PC-3 (cell line): ENCODE measurements around the gene NFIL3.
"Not testable (repeated sequence)": the region's sequence is repeated elsewhere in the genome, so short reads cannot be mapped to it uniquely, and the experiment has no call there.

Source experiments
- EZH2 ChIP-seq: fragments of 300-600 bp; sonication (generic); IDR thresholded peaks from one replicate; pipeline ENCODE4 v1.6.1; 2017; ENCODE audit warnings: antibody characterized with exemption, mild to moderate bottlenecking, low read length; ENCODE audit not compliant: unreplicated experiment
- EZH2phosphoT487 ChIP-seq: fragments of 300-600 bp; sonication (generic); IDR thresholded peaks from 2 replicates; pipeline ENCODE4 v1.6.1; 2018; ENCODE audit warnings: mild to moderate bottlenecking, antibody characterized with exemption, low read length, borderline replicate concordance
- TF ChIP-seq, protein P1 (sequence below): fragments of 300-600 bp; sonication (generic); conservative IDR thresholded peaks from 2 replicates; pipeline ENCODE4 v1.5.1; 2017; ENCODE audit warnings: antibody characterized with exemption, low read depth, mild to moderate bottlenecking, low read length

GRCh38 chr9:91370006-91370405 is 53.6 kb downstream of the NFIL3 start:
- TF ChIP-seq, protein P1, sequence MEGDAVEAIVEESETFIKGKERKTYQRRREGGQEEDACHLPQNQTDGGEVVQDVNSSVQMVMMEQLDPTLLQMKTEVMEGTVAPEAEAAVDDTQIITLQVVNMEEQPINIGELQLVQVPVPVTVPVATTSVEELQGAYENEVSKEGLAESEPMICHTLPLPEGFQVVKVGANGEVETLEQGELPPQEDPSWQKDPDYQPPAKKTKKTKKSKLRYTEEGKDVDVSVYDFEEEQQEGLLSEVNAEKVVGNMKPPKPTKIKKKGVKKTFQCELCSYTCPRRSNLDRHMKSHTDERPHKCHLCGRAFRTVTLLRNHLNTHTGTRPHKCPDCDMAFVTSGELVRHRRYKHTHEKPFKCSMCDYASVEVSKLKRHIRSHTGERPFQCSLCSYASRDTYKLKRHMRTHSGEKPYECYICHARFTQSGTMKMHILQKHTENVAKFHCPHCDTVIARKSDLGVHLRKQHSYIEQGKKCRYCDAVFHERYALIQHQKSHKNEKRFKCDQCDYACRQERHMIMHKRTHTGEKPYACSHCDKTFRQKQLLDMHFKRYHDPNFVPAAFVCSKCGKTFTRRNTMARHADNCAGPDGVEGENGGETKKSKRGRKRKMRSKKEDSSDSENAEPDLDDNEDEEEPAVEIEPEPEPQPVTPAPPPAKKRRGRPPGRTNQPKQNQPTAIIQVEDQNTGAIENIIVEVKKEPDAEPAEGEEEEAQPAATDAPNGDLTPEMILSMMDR: not testable (repeated sequence)
- not testable (repeated sequence) for TF ChIP-seq EZH2phosphoT487, EZH2
